Measurements from ENCODE around the gene IL2RA. TPM values are rescaled to one million over a fixed set of nuclear protein-coding genes. Genes with fewer than 3 reads are reported as not detected.

IL2RA gene
- total and polyA plus RNA-seq, 2 experiments from 2014 or later, result not detected

DNA sequence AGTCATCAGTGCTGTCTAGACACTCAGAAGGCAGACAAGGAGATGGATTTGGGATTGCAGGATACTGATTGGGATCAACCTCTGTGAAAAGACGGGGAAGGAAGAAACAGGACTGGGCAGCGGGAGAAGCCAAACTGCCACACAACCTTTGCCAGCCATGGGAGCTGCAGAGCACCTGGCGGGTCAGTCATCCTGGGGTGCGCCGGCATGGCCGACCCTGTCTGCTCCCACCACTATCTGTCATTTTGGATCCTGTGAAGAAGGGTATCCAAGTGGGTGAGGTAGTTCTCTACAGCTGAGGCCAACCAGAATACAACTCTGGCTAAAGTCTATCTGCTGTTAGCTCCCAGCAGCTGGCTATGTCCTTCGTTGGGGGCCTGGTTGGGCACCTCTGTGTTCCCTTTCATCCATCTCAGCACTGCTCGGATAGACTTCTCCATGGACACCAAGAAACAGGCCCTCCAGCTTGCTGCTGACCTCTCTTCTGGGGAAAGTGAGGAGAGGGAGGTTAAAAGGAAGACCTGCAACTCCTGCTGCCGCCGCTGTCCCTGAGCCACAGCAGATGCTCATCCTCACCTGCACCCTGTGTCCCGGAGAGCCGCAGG lies 15.0 kb upstream of the IL2RA start (continued):
- TF ChIP-seq POLR2AphosphoS5 (IDR thresholded peaks at IDR 0.05; ENCODE audit: low read depth), result no peak
- TF ChIP-seq JUNB (IDR thresholded peaks at IDR 0.05; ENCODE audit: unreplicated experiment), result no peak
- TF ChIP-seq EZH2phosphoT487 (IDR thresholded peaks at IDR 0.05; ENCODE audit: unreplicated experiment), result no peak
- TF ChIP-seq, protein P1, sequence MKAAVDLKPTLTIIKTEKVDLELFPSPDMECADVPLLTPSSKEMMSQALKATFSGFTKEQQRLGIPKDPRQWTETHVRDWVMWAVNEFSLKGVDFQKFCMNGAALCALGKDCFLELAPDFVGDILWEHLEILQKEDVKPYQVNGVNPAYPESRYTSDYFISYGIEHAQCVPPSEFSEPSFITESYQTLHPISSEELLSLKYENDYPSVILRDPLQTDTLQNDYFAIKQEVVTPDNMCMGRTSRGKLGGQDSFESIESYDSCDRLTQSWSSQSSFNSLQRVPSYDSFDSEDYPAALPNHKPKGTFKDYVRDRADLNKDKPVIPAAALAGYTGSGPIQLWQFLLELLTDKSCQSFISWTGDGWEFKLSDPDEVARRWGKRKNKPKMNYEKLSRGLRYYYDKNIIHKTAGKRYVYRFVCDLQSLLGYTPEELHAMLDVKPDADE (IDR thresholded peaks at IDR 0.05), result no peak
- TF ChIP-seq, protein P2, sequence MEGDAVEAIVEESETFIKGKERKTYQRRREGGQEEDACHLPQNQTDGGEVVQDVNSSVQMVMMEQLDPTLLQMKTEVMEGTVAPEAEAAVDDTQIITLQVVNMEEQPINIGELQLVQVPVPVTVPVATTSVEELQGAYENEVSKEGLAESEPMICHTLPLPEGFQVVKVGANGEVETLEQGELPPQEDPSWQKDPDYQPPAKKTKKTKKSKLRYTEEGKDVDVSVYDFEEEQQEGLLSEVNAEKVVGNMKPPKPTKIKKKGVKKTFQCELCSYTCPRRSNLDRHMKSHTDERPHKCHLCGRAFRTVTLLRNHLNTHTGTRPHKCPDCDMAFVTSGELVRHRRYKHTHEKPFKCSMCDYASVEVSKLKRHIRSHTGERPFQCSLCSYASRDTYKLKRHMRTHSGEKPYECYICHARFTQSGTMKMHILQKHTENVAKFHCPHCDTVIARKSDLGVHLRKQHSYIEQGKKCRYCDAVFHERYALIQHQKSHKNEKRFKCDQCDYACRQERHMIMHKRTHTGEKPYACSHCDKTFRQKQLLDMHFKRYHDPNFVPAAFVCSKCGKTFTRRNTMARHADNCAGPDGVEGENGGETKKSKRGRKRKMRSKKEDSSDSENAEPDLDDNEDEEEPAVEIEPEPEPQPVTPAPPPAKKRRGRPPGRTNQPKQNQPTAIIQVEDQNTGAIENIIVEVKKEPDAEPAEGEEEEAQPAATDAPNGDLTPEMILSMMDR (conservative IDR thresholded peaks at IDR 0.05; ENCODE audit: low read depth in 2 of 2), result no peak
- no peak for TF ChIP-seq NANOG (IDR thresholded peaks at IDR 0.05; ENCODE audit: borderline replicate concordance)
- no peak for TF ChIP-seq EZH2 (IDR thresholded peaks at IDR 0.05; ENCODE audit: low read depth, unreplicated experiment)
- no peak for TF ChIP-seq ZNF114 (CRISPR knock-in tag; IDR thresholded peaks at IDR 0.05)
- TF ChIP-seq CREB1 (CRISPR knock-in tag; IDR thresholded peaks at IDR 0.05; ENCODE audit: low read depth), result no peak
- TF ChIP-seq, protein P3, sequence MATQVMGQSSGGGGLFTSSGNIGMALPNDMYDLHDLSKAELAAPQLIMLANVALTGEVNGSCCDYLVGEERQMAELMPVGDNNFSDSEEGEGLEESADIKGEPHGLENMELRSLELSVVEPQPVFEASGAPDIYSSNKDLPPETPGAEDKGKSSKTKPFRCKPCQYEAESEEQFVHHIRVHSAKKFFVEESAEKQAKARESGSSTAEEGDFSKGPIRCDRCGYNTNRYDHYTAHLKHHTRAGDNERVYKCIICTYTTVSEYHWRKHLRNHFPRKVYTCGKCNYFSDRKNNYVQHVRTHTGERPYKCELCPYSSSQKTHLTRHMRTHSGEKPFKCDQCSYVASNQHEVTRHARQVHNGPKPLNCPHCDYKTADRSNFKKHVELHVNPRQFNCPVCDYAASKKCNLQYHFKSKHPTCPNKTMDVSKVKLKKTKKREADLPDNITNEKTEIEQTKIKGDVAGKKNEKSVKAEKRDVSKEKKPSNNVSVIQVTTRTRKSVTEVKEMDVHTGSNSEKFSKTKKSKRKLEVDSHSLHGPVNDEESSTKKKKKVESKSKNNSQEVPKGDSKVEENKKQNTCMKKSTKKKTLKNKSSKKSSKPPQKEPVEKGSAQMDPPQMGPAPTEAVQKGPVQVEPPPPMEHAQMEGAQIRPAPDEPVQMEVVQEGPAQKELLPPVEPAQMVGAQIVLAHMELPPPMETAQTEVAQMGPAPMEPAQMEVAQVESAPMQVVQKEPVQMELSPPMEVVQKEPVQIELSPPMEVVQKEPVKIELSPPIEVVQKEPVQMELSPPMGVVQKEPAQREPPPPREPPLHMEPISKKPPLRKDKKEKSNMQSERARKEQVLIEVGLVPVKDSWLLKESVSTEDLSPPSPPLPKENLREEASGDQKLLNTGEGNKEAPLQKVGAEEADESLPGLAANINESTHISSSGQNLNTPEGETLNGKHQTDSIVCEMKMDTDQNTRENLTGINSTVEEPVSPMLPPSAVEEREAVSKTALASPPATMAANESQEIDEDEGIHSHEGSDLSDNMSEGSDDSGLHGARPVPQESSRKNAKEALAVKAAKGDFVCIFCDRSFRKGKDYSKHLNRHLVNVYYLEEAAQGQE (IDR thresholded peaks at IDR 0.05; ENCODE audit: unreplicated experiment), result no peak

DNA sequence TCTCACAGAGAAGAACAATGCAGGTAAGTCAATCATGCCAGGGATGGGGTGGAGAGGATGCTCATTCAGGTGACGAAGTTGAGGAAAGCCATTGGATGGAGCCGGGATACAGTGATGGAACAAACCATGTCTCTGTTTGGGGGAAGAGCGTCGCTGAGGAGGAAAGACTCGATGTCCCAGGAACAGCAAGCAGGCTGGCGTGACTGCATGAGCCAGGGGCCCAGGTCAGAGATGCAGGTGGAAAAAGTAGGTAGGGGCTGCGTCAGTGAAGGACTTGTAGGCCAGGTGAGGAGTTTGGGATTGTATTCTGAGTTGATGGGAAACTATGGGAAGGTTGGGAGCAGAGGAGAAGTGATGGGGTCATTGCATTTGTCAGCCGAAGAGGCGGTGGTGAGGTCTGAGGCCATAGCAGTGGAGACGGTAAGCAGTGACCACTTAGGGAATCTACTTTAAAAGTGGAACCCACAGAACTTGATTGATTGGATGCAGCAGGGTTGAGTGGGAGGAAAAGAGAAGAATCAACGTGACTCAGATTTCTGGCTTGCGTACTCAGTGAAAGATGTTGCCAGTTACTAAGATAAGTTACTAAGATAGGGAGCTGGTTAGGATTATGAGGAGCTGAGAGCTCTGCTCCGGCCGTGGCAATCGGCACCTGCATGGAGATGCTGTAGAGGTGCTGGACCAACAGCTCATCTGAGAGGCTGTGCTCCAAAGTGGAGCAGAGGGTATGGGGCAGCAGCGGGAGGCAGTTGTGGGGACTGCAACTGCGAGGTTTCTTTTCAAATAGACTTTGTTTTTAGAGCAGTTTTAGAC lies 12.5 kb upstream of the IL2RA start:
- no peak overlapping the region for H3K4me3 Mint-ChIP-seq
- no peaks in the 10 kb centered on the region for H3K9me3 Mint-ChIP-seq
- H3K27me3 ChIP-seq (ENCODE audit: insufficient read depth), result no peaks in the 10 kb centered on the region
- H3K4me2 ChIP-seq, result no peak overlapping the region
- H3F3A ChIP-seq (replicated peaks; ENCODE audit: low read depth), result no peaks in the 10 kb centered on the region
- TF ChIP-seq ZNF331 (CRISPR knock-in tag; IDR thresholded peaks at IDR 0.05; ENCODE audit: low read depth) (no peak), NANOG (IDR thresholded peaks at IDR 0.05; ENCODE audit: borderline replicate concordance) (no peak), ZNF114 (CRISPR knock-in tag; IDR thresholded peaks at IDR 0.05) (no peak), JUNB (IDR thresholded peaks at IDR 0.05; ENCODE audit: unreplicated experiment) (no peak), EZH2phosphoT487 (IDR thresholded peaks at IDR 0.05; ENCODE audit: unreplicated experiment) (no peak), CREB1 (CRISPR knock-in tag; IDR thresholded peaks at IDR 0.05; ENCODE audit: low read depth) (no peak), POLR2AphosphoS5 (IDR thresholded peaks at IDR 0.05; ENCODE audit: low read depth) (no peak), STAT1 (IDR thresholded peaks at IDR 0.05; ENCODE audit: unreplicated experiment) (no peak)
- TF ChIP-seq, protein P1 (IDR thresholded peaks at IDR 0.05), result no peak
- TF ChIP-seq, protein P3 (IDR thresholded peaks at IDR 0.05; ENCODE audit: unreplicated experiment), result no peak
- ATAC-seq, result peak; percentile 48
- no peak overlapping the region for H3K27ac Mint-ChIP-seq
- H3K4me3 ChIP-seq, result no peak overlapping the region
- H3K4me1 ChIP-seq (ENCODE audit: insufficient read depth), result no peaks in the 10 kb centered on the region
- no peaks in the 10 kb centered on the region; the same call in 2 of the 3 replicates for H3K36me3 Mint-ChIP-seq (ENCODE audit: low read depth)
- H3K79me2 ChIP-seq (replicated peaks; ENCODE audit: insufficient read depth), result no peaks in the 10 kb centered on the region
- H3K4me1 Mint-ChIP-seq, result no peaks in the 10 kb centered on the region
- H3K9me2 ChIP-seq (ENCODE audit: insufficient read depth), result no peaks in the 10 kb centered on the region
- H4K20me1 ChIP-seq (replicated peaks; ENCODE audit: insufficient read depth), result no peaks in the 10 kb centered on the region
- H3K36me3 ChIP-seq (ENCODE audit: insufficient read depth), result no peaks in the 10 kb centered on the region
- no peak for DNase-seq (ENCODE audit: low spot score)
- H3K27me3 Mint-ChIP-seq (ENCODE audit: insufficient read depth, low read depth, poor library complexity), result peaks cover 1% of the 10 kb centered on the region
- H3K27ac ChIP-seq (ENCODE audit: low read depth), result no peak overlapping the region
- H2AFZ ChIP-seq, result peak overlapping the region; percentile 66; the same call in 1 of the 2 replicates

All from GM23338 (cell line).